ENCODE results near the gene FNDC3A.

FNDC3A gene

DNA sequence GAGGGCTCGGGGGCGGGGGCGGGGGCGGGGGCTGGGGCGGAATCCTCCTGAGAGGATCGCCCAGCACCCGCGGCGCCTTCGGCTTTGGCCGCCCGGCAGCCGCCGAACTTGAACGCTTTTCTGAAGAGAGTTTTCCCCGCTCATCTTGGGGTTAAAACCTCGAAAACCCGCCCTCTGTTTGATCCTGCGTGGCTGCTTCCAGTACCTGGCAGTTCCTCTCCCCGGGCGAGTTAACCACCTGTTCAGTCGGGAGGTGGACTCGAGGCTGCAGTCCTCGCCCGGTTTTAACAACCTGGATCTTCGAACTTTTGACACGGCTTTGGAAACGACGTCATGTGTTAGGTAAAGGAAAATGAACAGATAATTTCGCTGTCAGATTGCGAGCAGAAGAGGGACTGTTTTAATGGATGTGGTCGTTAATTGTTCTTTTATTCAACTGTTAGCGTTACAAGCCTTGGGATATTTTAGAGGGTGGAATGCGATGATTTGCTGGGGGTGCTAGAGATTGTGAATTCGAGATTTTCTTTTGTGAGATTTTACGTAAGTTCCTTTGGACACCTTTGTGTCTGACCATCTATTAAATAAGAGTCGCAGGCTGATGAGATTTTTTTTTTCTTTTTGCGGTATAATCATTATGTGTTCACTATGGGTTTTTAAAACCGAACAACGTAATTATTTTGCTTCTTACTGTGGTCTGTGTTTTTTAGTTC lies 1.0 kb downstream of the FNDC3A start:
- Histone ChIP-seq H2AFZ (ENCODE audit: low read depth, low read length, severe bottlenecking) (peak overlapping the region; percentile 39), H3K27me3 (ENCODE audit: low read length) (peaks cover 4% of the 10 kb centered on the region; the same call in 1 of the 2 replicates), H3K27ac (ENCODE audit: low read depth, low read length) (no peak overlapping the region), H3K9me2 (replicated peaks; ENCODE audit: insufficient read depth, low read length) (no peaks in the 10 kb centered on the region), H3K4me2 (ENCODE audit: low read depth, low read length, poor library complexity, severe bottlenecking) (peak overlapping the region; percentile 63), H3F3A (ENCODE audit: insufficient read depth) (peaks cover 11% of the 10 kb centered on the region), H3K36me3 (ENCODE audit: low read length) (no peaks in the 10 kb centered on the region), H3K4me3 (ENCODE audit: insufficient read depth, low read length, poor library complexity, severe bottlenecking) (peak overlapping the region; percentile 80), H3K9me3 (ENCODE audit: insufficient read depth, low read length) (peaks cover 19% of the 10 kb centered on the region; the same call in 1 of the 2 replicates), H3K79me2 (ENCODE audit: insufficient read depth, low read length) (no peaks in the 10 kb centered on the region), H4K20me1 (ENCODE audit: low read depth, low read length) (peaks cover 13% of the 10 kb centered on the region), H3K9ac (ENCODE audit: low read length) (peak overlapping the region; percentile 65)
- no peak for TF ChIP-seq EZH2phosphoT487 (conservative IDR thresholded peaks at IDR 0.05; ENCODE audit: low read length)
- TF ChIP-seq, protein P1, sequence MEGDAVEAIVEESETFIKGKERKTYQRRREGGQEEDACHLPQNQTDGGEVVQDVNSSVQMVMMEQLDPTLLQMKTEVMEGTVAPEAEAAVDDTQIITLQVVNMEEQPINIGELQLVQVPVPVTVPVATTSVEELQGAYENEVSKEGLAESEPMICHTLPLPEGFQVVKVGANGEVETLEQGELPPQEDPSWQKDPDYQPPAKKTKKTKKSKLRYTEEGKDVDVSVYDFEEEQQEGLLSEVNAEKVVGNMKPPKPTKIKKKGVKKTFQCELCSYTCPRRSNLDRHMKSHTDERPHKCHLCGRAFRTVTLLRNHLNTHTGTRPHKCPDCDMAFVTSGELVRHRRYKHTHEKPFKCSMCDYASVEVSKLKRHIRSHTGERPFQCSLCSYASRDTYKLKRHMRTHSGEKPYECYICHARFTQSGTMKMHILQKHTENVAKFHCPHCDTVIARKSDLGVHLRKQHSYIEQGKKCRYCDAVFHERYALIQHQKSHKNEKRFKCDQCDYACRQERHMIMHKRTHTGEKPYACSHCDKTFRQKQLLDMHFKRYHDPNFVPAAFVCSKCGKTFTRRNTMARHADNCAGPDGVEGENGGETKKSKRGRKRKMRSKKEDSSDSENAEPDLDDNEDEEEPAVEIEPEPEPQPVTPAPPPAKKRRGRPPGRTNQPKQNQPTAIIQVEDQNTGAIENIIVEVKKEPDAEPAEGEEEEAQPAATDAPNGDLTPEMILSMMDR (IDR thresholded peaks at IDR 0.05; ENCODE audit: insufficient read depth, low read length, poor library complexity, severe bottlenecking) = no peak

DNA sequence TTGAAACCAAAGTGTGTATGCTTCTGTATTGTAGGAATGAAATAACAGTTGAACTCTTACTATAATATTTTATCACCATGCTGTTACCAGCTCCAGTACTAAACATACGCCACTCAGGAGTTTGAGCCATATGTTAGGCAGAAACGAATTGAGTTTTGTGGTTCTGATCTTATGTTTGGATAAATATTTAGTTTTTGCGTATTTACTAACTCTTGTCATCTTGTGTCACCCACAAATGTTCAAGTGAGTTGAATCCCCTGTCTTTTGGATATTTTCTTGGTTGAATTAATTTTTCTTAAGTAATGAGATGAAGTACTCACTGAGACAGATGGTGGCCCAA lies 1.5 kb downstream of the FNDC3A start:
- peaks cover 11% of the 10 kb centered on the region for H3F3A ChIP-seq (ENCODE audit: insufficient read depth)
- no peak overlapping the region for H2AFZ ChIP-seq (ENCODE audit: low read depth, low read length, severe bottlenecking)
- peaks cover 4% of the 10 kb centered on the region; the same call in 1 of the 2 replicates for H3K27me3 ChIP-seq (ENCODE audit: low read length)
- TF ChIP-seq EZH2phosphoT487 (conservative IDR thresholded peaks at IDR 0.05; ENCODE audit: low read length) = no peak
- TF ChIP-seq, protein P1 (IDR thresholded peaks at IDR 0.05; ENCODE audit: insufficient read depth, low read length, poor library complexity, severe bottlenecking) = no peak
- H4K20me1 ChIP-seq (ENCODE audit: low read depth, low read length) = peaks cover 16% of the 10 kb centered on the region
- H3K27ac ChIP-seq (ENCODE audit: low read depth, low read length) = no peak overlapping the region
- H3K4me2 ChIP-seq (ENCODE audit: low read depth, low read length, poor library complexity, severe bottlenecking) = peak overlapping the region; percentile 63
- no peaks in the 10 kb centered on the region for H3K9me2 ChIP-seq (replicated peaks; ENCODE audit: insufficient read depth, low read length)
- no peak overlapping the region for H3K9ac ChIP-seq (ENCODE audit: low read length)
- H3K4me3 ChIP-seq (ENCODE audit: insufficient read depth, low read length, poor library complexity, severe bottlenecking) = peak overlapping the region; percentile 80
- H3K79me2 ChIP-seq (ENCODE audit: insufficient read depth, low read length) = no peaks in the 10 kb centered on the region
- peaks cover 19% of the 10 kb centered on the region; the same call in 1 of the 2 replicates for H3K9me3 ChIP-seq (ENCODE audit: insufficient read depth, low read length)
- H3K36me3 ChIP-seq (ENCODE audit: low read length) = no peaks in the 10 kb centered on the region

DNA sequence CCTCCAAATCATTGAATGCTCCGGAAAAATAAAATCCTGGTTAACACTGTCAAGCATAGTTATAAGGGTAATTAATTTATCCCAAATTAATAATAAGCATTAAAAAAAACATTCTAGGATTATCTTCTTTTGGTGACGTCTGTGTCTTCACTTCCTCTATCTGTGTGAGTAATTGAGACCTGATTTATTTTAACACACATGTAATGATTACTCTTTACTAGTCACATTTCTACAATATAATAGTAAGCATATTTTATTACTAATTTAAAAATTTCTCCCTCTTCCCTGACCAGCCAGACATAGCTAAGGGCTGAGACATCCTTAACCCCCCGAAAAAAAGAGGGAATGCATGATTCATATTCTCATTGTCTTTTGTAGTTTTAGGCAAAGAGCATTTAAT lies 2.3 kb downstream of the FNDC3A start:
- Histone ChIP-seq H3K9ac (ENCODE audit: low read length) (no peak overlapping the region), H2AFZ (ENCODE audit: low read depth, low read length, severe bottlenecking) (no peak overlapping the region), H3F3A (ENCODE audit: insufficient read depth) (peaks cover 11% of the 10 kb centered on the region), H3K27ac (ENCODE audit: low read depth, low read length) (no peak overlapping the region), H3K79me2 (ENCODE audit: insufficient read depth, low read length) (no peaks in the 10 kb centered on the region), H4K20me1 (ENCODE audit: low read depth, low read length) (peaks cover 22% of the 10 kb centered on the region), H3K36me3 (ENCODE audit: low read length) (no peaks in the 10 kb centered on the region), H3K27me3 (ENCODE audit: low read length) (peaks cover 4% of the 10 kb centered on the region; the same call in 1 of the 2 replicates), H3K4me3 (ENCODE audit: insufficient read depth, low read length, poor library complexity, severe bottlenecking) (no peak overlapping the region), H3K9me2 (replicated peaks; ENCODE audit: insufficient read depth, low read length) (no peaks in the 10 kb centered on the region), H3K9me3 (ENCODE audit: insufficient read depth, low read length) (peaks cover 14% of the 10 kb centered on the region; the same call in 1 of the 2 replicates), H3K4me2 (ENCODE audit: low read depth, low read length, poor library complexity, severe bottlenecking) (no peak overlapping the region)
- TF ChIP-seq EZH2phosphoT487 (conservative IDR thresholded peaks at IDR 0.05; ENCODE audit: low read length) = no peak
- TF ChIP-seq, protein P1 (IDR thresholded peaks at IDR 0.05; ENCODE audit: insufficient read depth, low read length, poor library complexity, severe bottlenecking) = no peak
